ENCODE data around the gene IL17RC. TPM values are rescaled to one million over a fixed set of nuclear protein-coding genes. Genes with fewer than 3 reads are reported as not detected.

The IL17RC gene
- total RNA-seq, 1 donor from 2014 or later: 21.1 TPM

DNA sequence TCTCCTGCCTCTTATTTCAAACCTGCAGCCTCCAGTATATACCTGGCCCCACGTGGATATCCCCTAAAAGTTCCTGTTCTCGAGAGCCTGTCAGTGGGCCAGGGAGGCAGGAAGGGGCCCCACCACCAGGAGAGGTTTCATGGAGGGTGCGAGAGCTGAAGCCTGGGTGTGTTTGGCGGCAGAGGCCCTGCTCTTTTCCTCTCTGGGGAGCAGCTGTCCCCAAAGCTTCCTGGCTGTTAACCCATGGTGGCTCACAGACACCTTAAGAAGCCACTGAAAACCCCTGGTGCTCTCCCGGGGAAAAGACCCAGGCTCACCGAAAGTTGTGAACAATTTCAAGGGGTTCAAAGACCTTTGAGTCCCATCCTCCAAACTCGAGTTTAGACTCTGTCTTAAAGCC lies 34.2 kb downstream of the IL17RC start:
- TF ChIP-seq, protein P1, sequence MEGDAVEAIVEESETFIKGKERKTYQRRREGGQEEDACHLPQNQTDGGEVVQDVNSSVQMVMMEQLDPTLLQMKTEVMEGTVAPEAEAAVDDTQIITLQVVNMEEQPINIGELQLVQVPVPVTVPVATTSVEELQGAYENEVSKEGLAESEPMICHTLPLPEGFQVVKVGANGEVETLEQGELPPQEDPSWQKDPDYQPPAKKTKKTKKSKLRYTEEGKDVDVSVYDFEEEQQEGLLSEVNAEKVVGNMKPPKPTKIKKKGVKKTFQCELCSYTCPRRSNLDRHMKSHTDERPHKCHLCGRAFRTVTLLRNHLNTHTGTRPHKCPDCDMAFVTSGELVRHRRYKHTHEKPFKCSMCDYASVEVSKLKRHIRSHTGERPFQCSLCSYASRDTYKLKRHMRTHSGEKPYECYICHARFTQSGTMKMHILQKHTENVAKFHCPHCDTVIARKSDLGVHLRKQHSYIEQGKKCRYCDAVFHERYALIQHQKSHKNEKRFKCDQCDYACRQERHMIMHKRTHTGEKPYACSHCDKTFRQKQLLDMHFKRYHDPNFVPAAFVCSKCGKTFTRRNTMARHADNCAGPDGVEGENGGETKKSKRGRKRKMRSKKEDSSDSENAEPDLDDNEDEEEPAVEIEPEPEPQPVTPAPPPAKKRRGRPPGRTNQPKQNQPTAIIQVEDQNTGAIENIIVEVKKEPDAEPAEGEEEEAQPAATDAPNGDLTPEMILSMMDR (IDR thresholded peaks at IDR 0.05; ENCODE audit: insufficient read depth, low read length, severe bottlenecking): no peak
- FAIRE-seq: no peak
- Histone ChIP-seq H3K4me3 (ENCODE audit: low read depth, low read length) (no peak overlapping the region), H3K36me3 (ENCODE audit: control insufficient read depth, insufficient read depth, low read length) (no peaks in the 10 kb centered on the region), H3K27me3 (ENCODE audit: control insufficient read depth, insufficient read depth, low read length) (no peaks in the 10 kb centered on the region)
- DNase-seq (ENCODE audit: low read depth): no peak

DNA sequence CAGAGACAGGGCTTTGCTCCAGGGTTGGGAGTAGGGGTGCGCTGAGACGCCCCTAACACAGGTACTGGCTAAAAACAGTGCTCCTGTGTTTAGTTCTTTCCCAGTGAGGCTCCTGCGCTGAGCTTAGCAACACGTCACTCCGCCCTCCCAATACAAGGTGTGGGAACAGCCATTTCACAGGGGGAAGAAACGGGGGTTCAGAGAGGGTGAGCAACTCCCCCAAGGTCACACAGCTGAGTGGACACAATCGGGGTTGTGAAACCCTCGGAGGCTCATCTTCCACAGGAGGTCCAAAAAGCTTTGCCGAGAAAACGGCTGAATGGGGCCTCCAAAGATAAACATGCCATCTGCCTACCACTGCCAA lies 34.7 kb downstream of the IL17RC start:
- Histone ChIP-seq H3K4me3 (ENCODE audit: low read depth, low read length) (peak overlapping the region; percentile 40), H3K27me3 (ENCODE audit: control insufficient read depth, insufficient read depth, low read length) (no peaks in the 10 kb centered on the region), H3K36me3 (ENCODE audit: control insufficient read depth, insufficient read depth, low read length) (no peaks in the 10 kb centered on the region)
- FAIRE-seq (no peak), DNase-seq (ENCODE audit: low read depth) (no peak)
- TF ChIP-seq, protein P1 (IDR thresholded peaks at IDR 0.05; ENCODE audit: insufficient read depth, low read length, severe bottlenecking): no peak

DNA sequence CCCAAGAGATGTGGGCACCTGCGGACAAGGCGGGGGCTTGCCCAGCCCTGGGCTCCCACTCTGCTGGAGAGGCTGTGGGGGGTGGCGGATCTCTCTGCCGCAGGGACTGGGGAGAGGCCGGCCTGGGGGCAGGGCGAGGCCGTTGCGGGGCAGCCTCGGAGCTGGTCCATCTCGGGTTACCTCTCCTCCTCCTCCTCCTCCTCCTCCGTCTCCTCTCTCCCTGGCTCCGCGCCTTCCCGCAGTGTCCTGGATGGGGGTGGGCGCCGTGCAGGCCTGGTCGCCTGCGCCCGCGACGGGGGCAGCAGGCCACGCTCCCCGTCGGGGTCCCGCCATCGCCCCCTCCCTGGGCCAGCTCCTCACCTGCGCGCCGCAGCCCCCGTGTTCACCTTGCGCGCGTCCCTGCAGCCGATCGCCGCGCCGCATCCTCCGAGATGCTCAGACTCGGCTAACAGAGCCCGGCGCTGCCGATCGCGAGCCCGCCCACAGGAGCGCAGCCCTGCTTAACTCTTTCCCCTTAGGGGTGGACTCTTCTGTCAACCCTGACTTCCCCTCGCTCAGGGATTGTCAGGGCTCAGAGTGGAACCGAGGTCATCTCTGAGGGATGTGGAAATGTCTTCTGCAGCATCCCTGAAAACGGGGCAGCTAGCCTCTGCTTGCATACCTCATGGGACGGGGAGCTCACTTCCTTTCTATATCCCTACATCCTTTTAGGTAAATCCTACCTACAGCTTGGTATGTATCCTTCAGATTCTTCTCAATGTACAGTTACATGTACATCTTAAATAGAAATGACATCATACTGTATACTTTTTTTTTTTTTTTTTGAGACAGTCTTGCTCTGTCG lies 35.3 kb downstream of the IL17RC start, which contains the start of gene PRRT3:
Gene PRRT3, minus strand, starts transcription at position 447 of the 844 bp plus-strand sequence. CDS start 2,293 bp downstream, outside the sequence.
- DNase-seq (ENCODE audit: low read depth) (no peak), FAIRE-seq (no peak)

DNA sequence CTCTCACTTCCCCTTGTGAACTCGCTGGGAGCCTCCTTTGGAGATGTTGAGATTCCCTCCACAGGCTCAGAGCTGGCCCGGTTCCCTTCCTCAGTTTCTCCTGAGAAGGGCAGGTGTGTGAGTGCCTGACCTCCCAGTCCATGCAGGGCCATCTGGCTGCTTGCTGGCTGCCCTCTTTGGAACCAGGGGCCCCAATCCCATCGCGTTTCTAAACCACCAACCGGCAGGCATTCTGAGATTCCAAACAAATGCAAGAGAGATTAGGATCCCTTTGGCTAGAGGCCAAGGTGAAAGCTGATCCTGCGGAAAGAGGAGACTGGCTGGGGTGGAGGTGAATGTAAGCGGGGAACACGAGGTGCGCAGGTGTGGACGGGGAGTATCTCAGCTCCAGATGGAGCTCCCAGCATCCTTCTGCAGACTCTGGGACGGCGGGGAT lies 38.2 kb downstream of the IL17RC start:
- TF ChIP-seq, protein P1 (IDR thresholded peaks at IDR 0.05; ENCODE audit: insufficient read depth, low read length, severe bottlenecking): no peak
- Histone ChIP-seq H3K36me3 (ENCODE audit: control insufficient read depth, insufficient read depth, low read length) (no peaks in the 10 kb centered on the region), H3K4me3 (ENCODE audit: low read depth, low read length) (no peak overlapping the region), H3K27me3 (ENCODE audit: control insufficient read depth, insufficient read depth, low read length) (no peaks in the 10 kb centered on the region)
- no peak for FAIRE-seq
- peak; percentile 25 for DNase-seq (ENCODE audit: low read depth)

More for the DNA sequence above, 35.3 kb downstream of the IL17RC start, which contains the start of gene PRRT3:
- H3K36me3 ChIP-seq (ENCODE audit: control insufficient read depth, insufficient read depth, low read length): no peaks in the 10 kb centered on the region
- TF ChIP-seq, protein P1 (IDR thresholded peaks at IDR 0.05; ENCODE audit: insufficient read depth, low read length, severe bottlenecking): no peak
- peak within 1 kb of the TSS; percentile 40 for H3K4me3 ChIP-seq (ENCODE audit: low read depth, low read length)
- H3K27me3 ChIP-seq (ENCODE audit: control insufficient read depth, insufficient read depth, low read length): no peaks in the 10 kb centered on the region

DNA sequence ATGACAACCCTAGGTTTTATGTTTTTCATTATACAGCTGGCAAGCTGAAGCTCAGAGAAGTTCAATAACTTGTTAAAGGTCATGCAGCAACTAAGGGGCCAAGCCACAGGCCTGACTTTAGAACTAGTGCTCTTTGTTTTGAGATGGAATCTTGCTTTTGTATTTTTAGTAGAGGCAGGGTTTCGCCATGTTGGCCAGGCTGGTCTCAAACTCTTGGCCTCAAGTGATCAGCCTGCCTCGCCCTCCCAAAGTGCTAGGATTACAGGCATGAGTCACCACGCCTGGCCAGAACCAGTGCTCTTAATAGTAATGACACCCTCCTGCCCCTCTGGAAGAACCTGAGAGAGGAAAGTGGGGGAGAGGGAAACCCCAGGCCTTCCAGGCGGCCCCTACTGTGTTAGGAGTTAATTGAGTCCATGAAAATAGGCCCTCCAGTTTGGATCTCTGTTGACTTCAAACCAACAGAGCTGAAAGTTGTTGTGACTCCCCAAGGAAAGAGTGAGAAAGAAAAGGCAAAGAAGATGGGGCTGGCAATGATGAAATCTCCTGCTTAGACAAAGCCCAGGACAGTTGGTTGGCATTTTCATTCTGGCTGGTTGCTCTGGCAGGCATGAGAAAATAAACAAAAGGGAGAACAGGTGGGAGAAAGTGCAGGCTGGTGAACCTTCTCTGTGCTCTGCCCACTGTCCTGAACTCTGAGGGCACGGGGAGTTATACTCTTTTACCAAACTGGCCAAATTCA lies 38.9 kb downstream of the IL17RC start:
- DNase-seq (ENCODE audit: low read depth) (no peak), FAIRE-seq (no peak)
- Histone ChIP-seq H3K4me3 (ENCODE audit: low read depth, low read length) (no peak overlapping the region), H3K36me3 (ENCODE audit: control insufficient read depth, insufficient read depth, low read length) (no peaks in the 10 kb centered on the region), H3K27me3 (ENCODE audit: control insufficient read depth, insufficient read depth, low read length) (no peaks in the 10 kb centered on the region)
- TF ChIP-seq, protein P1 (IDR thresholded peaks at IDR 0.05; ENCODE audit: insufficient read depth, low read length, severe bottlenecking): no peak
